NCI-H524 treated with DMSO at 0.1 percent for 48 hours (cell line): Measurements from ENCODE around the gene HPCA.

Source experiments
- DNase-seq: peaks from one replicate; lab custom pipeline; 2025; lab: John Stamatoyannopoulos, UW

HPCA gene

DNA sequence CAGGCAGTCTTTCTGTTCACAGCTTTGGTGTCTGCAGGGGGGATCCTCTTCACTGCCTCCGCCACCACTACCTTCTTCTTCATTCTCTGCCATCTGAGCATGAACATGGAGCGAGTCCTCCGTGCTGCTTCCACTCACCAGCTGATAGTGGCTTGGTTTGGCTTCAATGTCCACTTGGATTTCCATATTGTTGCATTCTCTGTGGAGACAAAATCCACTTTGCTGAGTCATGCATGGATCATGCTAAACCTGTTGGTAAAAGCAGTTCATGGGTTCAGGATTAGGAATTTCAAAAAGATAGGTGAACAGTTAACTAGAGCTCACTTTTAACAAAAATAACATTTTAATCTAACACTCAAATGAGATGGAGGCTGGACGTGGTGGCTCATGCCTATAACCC is 50.8 kb downstream of the HPCA start:
- DNase-seq = no peak

DNA sequence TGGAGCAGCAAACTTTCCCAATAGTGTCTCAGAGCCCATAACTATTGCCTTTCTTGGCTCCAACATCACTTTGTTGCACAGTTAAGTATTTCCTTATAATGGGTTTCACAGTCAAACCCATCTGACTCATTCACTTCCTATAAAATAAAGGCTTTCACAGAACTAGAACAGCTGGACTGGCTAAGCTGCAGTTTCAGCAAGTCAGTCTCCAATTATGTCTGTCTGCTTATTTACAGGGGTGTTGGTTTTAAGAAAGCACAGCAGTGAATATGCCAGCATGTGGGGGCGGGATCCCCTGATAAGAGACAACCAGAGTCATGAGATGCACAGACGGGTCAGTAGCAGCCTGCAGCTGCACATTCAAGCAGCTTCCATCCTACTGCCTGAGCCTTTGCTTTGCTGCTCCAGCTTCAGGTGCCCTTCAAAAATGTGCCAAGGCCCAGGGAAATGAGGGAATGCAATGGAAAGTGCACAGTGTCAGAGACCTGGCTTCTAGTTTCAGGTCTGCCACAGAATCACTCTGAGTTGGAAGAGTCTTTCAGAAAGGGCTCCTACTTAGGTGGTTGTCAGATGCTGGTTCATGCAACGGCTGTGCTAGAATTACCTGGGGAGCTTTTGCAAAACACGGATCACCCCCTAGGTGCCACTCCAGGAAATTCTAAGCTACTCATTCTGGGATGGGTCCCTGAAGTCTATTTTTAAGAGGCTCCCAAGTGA is 53.5 kb downstream of the HPCA start:
- DNase-seq = peak; percentile 95

DNA sequence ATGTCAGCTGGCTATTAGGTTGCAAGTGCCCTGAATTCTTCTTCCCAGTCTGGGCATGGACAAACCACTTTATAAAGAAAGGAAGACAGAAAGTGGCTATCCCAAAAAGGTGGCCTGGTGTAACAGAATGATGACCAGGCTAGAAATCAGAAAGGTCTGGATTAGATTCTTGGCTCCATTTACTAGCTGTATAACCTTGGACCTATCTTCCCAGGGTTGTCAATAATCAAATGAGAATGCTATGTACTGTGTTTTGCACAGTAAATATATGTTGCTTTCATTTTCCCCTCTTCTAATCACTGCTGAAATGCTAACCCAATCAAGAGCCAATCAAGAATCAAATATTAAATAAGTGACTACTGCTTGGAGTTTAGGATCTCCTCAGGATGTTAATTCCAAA is 57.9 kb downstream of the HPCA start:
- no peak for DNase-seq
